Renal cortical epithelial cell (primary cell): ENCODE measurements around the gene NSD2. TPM values are rescaled to one million over a fixed set of nuclear protein-coding genes. Genes with fewer than 3 reads are reported as not detected.
"Not testable (repeated sequence)": the region's sequence is repeated elsewhere in the genome, so short reads cannot be mapped to it uniquely, and the experiment has no call there.

Source experiments
- DNase-seq: peaks from one replicate; pipeline ENCODE4 v3.0.0-alpha.2; 2011; ENCODE audit warnings: low read depth
- total RNA-seq: library from RNA; depleted of rRNA; stranded (reverse); fragments of >200 nt; gene quantifications from 2 replicates; pipeline ENCODE4 v1.2.3, GENCODE V29; 2014

Gene NSD2
- total RNA-seq, 1 donor from 2014 or later = 62.0 TPM

DNA sequence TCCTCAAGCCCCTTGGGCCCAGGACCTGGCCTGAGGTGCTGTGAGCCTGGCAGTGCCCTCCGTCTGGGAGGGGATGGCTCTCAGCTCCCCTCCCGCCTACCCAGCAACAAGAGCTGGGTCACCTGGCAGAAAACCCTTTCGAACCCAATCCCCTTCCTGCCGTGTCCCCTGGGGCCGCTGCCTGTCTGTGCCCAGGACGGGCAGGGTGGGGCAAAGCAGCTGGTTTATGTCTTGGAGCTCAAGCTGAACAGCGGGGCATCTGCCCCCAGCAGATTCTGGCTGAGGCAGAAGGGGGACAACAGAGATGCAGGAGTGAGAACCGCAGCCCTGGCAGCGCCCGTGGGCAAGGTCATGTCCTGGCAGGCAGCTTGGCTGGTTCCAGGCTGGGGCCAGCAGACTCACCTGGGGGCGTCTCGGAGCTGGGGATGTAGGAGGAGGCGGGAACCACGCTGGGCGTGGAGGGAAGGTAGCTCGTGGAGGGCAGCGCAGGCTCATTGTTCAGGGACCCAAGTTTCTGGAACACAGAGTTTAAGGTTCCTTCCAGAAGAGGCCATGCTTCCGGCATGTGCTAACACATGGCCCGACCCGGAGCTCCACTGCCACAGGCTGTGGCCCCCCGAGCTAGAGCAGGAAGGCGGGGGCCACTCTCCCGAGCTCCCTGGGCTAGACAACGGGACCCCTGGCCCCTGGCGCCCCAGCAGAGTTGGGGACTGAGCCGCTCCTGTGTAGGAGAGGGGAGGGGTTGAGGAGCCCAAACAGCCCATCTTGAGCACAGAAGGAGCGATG is 113.4 kb downstream of the NSD2 start:
- DNase-seq = no peak

DNA sequence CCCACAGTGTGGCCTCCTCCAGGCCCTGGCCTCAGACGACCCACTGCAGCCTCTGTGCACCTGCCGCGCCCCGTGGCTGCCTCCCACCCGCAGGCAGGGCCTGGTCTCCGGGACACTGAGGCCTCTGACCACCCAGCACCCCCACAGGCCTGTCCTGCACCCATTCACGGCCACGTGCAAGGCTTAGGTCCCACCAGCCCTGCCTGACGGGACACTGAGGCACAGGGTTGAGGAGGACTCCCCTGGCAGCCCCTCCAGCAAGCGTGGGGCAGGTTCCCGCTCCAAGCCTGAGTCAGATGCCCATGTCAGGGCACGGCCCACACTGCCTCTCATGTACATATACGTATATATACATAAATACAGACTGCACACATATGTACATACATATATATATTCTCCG is 114.1 kb downstream of the NSD2 start:
- DNase-seq = no peak

DNA sequence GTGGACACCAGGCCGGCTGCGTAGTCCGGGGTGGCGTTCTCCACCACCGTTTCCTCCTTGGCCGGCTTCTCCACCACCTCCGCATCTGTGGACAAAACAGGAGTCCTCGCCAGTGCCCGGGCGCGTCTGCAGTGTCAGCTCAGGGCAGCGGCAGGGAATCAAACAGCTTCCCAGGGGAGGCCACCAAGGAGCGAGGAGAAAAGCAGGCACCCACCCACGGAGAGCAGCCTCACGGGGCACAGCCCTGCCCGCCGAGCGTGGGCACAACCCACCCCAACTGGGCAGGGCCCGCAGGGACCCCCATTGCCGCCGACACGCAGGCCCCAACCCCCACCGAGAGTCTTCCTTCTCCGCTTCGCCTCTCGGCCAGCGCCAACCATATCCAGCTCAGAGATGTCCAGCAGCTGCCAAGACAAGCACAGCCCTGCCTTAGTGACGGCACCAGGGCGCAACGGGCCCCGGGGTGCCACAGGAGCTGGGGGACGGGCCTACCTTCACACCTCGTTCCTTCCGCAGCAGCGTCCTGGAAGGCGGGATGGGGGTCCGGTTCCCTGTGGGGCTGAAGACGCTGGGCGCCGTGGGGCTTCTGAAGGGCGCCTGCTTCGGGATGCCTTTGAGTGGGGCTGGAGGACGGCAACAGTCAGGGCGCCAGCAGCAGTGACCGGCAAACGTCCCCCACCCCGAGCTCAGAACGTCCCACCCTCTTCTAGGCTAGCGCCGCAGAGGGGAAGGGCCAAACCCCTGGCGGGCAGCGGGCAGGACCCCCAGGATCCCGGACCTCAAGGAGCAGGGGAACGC is 114.8 kb downstream of the NSD2 start:
- DNase-seq = no peak

DNA sequence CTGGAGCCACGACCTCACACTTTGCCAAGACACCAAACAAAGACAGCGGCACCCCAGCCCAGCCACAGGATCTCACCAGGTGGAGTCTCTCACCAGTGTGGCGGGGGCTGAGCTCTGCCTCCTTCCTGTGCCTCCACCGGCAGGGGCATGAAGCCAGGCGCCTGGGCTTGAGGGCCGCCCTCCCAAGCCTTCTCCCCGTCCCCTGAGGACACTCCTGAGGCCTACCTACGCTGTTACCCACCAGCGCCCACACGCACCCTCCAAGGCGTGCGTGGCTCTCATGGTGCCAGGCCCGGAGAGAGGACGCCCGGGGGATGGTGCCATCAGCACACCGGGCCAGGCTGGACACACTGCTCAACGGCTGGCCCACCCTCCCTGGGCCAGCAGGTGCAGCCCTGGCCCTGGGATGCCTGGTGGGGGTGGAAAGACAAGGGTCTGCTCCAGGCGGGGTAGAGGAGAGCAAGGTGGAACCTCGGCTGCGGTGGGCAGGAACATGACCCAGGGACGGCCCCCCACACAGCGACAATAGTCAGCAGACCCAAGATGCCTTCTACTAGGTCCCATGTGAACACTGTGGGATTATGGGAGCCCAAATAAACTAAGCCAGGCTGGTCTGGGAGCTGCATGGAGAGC is 115.5 kb downstream of the NSD2 start:
- DNase-seq = no peak

DNA sequence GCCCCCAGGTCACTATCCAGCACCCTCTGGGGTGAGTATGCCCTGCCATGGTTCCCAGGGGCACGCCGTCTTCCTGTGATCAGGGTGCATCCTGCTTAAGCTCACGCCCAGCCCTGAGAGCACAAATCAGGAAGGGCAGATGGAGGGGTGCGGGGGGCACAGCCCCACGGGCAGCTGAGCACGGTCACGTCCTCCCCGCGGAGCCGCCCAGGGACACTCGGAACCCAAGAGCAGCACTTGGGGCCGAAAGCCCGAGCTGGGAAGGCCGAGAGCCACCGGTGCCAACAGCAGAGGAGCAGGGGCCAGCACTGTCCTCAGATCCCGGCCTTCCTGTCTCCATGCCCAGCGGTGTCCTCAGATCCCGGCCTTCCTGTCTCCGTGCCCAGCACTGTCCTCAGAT is 116.1 kb downstream of the NSD2 start:
- no peak for DNase-seq

DNA sequence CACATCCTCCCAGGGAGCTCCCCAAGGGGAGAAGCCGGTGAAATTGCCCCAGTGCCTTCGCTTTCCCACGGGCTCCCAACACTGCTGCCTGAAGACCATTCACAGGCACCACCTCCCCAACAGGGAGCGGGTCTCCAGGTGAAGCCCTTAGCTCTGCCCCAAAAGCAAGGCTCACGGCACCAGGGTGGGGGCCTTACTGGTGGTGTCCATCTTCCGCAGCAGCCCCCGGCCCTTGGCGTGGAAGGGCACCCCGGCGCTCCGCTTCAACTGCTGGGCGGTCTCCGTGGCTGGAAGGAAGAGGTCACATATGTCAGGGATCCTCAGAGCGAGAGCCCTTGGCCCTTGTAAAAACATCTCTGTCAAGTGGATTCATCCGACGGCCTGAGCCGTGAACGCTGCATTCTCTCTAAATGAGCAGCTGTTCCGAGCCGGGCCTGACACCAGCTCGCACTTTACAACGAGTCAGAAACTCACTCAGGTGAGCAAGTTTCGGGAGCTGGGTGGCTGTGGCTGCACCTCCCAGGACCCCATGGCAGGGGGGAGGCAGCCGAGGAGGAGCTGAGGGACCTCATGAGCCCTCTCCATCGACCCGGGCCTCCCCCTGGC is 116.6 kb downstream of the NSD2 start:
- no peak for DNase-seq

DNA sequence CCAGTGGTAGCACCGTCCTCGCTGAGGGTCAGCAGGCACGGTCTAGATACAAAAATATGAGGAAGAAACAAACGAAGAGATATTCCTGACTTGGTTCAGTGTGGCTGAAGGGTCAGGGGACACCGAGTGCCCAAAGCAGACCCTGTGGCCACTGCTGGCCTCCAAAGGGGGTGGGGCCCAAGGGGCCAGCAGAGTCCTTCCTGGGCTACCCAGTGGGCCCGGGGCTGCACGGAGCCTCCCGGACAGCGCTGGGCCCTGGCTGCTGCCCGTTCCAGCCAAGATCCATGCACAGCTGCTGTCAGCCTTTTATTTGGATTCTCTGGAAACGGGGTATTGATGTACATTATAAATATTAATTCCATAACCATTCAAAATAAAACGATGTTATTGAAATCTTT is 117.1 kb downstream of the NSD2 start:
- no peak for DNase-seq

DNA sequence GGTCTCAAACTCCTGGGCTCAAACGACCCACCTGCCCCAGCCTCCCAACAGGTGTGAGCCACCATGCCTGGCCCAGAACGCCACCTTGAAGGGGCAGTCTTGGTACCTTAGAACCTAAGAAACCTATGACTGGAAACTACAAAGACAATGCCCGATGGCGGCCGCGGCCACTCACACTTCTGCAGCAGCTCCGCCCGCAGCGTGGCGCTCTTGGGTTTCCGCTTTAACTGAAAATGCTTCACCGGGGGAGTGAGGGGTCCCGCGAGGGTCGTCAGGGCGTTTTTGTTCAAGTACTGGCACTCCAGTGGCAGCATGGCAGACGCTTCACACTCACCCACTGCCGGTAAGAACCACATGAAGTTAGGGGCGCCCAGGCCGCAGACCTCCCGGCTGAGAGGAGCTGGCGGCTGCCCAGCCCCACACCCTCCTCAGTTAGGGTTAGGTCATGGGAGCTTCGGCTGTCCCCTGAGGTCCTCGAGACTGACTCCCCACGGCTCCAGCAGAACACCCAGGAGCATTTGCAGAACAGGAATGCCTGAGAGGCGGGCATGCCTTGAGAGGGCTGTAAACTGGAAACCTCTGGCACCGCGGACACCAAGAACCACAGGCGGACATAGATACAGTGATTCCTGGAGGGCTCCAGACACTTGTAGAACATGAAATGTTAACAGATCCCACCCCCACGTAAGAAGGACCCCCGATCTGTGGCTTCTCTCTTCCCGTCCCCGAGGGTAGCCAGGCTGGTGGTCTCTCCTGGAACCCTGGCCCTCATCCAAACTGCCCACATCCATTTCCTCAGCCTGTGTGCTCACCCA is 118.5 kb downstream of the NSD2 start:
- no peak for DNase-seq

DNA sequence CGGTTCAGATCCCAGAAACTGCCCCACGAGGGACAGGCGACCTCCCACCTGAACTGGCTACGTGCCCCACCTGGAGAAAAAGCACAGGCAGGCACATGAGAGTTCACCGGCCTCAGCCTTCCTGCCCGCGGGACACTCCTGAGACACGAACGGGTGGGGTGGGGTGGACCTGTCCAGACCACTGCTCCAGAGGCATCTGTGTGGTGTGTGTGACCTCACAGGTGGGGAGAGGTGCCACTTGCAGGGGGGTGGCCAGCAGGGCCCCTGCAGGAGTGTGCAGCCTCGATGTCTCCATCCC is 119.1 kb downstream of the NSD2 start:
- DNase-seq = no peak

DNA sequence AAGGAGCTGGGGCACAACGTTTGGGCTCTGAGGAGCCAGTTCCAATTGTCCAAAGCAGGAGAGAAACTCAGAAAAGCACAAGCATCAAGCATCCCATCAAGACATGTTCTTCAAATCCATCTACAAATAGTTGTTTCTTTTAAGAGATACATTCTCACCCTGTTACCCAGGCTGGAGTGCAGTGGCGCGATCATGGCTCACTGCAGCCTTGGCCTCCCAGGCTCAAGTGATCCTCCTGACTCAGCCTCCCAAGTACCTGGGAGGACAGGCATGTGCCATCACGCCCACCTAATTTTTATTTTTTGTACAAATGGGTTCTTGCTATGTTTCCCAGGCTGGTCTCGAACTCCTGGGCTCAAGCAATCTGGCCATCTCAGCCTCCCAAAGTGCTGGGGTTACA is 119.5 kb downstream of the NSD2 start:
- no peak for DNase-seq

DNA sequence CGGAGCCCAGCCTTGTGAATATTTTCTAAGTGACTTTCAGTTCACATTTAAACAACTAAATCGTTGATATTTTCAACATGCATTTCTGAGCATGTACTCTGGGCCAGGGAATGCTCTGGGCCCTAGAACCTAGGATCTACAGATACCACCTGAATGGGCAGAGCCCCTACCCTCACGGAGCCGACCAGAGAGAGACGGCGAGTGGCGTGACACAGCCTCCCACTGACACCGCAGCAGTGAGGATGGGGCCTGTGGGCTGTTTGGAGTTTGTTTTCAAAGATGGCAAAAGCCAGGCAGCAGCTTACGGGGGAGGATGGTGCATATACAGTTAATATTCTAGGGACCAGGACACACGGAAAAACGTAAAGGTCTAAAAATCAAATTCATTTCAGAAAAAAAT is 119.9 kb downstream of the NSD2 start:
- DNase-seq = no peak

DNA sequence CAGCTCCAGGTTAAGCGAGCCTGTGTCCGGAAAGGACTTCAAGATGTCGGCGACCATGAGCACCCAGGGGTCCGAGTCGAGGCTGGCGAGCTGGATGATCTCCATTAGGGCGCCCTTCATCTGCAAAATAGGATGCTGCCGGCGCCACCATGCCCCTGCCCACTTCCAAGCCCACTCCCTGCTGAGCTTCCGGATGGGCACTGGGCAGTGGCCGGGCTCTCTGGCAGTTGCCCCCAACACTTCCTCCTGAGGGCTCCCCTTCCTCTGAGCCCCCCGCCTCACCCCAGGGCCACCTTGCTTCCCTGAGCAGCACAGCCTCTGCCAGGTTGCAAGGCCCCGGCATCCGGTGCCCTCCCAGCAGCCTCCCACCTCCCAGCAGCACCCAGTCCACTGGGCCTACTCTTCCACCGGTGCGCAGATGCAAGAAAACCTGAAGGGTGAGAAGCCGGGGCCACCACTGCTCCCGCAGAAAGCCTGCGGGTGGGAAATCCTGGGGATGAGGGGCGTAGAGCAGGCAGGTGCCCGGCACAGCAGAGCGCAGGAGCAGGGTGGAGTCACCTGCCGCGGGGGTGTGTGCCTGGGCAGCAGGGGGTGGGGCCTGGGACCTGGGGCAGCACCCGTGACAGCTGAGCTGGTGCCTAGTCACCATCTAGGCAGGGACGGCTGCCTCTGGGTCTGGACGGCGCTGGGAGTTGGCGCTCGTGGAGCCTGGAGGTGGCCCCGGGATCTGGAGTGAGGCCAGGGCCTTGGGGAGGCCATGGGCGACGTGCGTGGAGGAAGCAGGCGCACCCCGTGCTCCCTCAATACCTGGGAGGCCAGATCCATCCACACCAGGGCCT is 120.6 kb downstream of the NSD2 start:
- DNase-seq = peak; percentile 42

DNA sequence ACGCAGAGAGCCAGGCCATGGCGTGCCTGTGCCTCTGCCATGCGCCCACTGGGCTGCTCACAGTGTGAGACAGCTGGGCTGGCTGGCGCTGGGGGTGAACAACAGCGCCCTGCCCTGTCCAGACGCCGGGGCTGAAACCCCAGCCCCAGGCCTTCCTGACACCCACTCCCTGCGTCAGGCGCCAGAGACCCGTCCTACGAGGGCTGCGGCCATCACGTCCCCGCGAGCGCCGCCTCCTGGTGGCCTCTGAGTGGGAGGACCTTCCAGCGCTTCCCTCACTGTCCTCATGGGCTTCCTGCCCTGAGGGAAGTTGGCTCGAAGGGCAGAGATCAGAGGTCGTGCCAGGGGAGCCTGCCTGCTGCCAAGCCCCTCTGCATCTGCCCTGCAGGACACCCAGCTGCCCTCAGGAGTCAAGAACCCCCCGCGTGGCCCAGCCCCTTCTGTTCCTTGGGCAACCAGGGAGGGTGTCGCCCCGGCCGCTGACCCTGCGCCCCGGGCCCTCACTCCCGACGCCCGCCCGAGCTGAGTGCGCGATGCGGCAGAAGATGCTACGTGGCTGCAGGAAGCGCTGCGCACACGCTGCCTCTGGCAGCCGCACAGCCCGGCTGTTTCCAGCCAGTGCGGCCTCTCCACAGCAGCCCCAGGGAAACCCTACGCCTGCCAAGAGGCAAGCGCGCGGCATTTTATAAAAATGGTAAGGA is 121.4 kb downstream of the NSD2 start:
- no peak for DNase-seq

DNA sequence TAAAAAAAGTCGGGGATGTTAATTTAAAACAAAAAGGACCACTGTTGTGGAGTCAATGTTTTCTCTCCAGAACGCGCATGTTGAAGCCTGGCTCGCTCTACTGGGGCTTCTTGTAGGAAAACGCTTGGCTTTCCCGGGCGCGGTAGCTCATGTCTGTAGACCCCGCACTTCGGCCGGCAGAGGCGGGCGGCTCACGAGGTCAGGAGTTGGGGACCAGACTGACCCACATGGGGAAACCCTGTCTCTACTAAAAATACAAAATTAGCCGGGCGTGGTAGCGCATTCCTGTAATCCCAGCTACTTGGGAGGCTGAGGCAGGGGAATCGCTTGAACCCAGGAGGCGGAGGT is 122.0 kb downstream of the NSD2 start:
- no peak for DNase-seq

DNA sequence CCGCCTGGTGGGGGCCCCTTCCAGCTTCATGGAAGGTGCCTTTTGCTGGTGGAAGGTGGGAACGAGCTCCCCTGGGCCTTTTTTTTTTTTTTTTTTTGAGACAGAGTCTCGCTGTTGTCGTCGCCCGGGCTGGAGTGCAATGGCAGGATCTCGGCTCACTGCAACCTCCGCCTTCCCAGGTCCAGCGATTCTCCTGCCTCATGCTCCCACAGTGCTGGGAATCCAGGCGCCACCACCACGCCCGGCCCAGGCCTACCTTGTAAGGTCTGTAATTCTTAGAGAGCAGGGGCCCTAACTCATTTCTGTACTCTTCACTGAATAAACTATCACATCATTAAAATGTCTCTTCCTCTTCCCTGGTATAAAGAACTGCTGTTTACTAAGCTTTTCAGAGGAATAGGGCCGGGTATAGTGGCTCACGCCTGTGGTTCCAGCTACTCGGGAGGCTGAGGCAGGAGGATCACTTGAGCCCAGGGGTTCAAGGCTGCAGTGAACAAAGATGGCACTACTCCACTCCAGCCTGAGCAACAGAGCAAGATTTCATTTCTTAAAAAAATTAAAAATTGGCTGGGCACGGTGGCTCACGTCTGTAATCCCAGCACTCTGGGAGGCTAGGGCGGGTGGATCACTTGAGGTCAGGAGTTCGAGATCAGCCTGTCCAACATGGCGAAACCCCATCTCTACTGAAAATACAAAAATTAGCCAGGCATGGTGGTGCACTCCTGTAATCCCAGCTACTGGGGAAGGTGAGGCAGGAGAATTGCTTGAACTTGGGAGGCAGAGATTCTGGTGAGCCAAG is 122.7 kb downstream of the NSD2 start:
- not testable (repeated sequence) for DNase-seq

DNA sequence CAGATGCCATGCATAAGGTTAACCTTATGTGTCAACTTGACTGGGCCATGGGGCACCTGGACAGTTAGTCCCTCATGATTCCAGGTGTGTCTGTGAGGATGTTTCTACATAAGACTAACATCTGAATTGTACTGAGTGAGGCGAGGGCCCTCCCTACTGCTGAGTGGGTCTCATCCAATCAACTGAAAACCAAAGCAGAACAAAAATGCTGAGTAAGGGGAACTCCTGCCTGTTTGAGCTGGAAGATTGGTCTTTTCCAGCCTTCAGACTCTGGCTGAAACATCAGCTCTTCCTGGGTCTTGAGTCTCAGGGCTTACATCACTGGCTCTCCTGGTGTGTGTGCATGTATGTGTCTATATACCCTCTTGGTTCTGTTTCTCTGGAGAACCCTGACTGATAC is 123.7 kb downstream of the NSD2 start:
- no peak for DNase-seq

DNA sequence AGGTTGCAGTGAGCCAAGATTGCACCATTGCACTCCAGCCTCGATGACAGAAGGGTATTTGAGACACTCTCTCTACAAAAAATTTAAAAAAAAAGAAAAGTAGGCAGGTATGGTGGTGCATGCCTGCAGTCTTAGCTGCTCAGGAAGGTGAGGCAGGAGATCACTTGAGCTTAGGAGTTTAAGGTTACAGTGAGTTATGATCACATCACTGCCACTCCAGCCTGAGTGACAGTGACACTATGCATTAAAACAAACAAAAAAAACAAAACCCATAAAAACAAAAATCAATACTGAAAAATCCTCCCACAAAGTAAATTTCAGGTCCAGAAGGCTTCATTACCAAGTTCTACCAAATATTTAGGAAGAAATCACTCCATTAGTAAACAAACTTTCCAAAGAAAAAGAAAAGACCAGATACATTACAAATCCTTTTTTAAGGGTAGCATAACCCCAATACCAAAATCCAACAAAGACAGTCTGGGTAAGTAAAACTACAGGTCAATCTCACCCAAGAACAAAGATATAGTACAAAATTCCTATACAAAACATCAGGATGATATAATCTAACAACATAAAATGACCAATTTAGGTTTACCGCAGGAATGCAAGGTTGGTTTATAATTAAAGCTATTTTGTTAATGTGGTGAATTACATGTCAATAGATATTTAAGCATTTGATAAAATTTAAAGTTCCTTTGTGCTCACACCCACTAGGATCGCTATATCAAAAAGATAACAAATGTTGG is 125.8 kb downstream of the NSD2 start:
- DNase-seq = no peak

DNA sequence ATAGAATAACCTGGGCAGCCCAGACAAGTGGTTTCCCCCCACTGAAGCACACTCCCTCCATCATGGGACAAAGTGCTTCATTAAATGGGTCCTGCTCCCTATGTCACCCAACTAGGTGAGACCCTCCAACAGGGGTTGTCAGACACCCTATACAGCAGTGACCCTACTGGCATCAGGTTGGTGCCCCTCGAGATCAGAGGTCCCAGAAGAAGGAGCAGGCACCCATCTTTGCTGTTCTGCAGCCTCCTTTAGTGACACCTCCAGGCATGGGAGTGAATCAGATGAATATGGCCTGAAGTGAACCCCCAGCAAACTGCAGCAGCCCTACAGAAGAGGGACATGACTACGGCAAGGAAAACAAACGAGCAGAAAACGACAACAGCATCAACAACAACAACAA is 126.5 kb downstream of the NSD2 start:
- no peak for DNase-seq

DNA sequence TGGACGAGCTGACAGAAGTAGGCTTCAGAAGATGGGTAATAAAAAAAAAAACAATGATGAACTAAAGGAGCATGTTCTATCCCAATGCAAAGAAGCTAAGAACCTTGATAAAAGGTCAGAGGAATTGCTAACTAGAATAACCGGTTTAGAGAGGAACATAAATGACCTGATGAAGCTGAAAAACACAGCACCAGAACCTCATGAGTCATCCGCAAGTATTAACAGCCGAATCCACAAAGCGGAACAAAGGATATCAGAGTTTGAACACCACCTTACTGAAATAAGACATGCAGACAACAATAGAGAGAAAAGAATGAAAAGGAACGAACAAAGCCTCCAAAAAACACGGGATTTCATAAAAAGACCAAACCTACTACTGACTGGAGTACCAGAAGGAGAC is 127.1 kb downstream of the NSD2 start:
- peak; percentile 88 for DNase-seq
